HG03139 (cell line): ENCODE data around the gene TEAD2.

Experiments used
- ATAC-seq: cut with Tn5 transposase; IDR thresholded peaks from one replicate; pipeline ENCODE4 v1.9.1; 2021; ENCODE audit not compliant: unreplicated experiment

The TEAD2 gene

GRCh38 chr19:49348305-49349189 is 13.7 kb downstream of the TEAD2 start:
- ATAC-seq: no peak

- ATAC-seq: no peak
Observed at GRCh38 chr19:49347835-49348234, 14.4 kb downstream of the TEAD2 start.

- ATAC-seq: no peak
Observed at GRCh38 chr19:49347191-49347590, 15.0 kb downstream of the TEAD2 start.

- ATAC-seq: no peak
Observed at GRCh38 chr19:49344505-49345423, 17.5 kb downstream of the TEAD2 start.

GRCh38 chr19:49343123-49343522 is 19.1 kb downstream of the TEAD2 start:
- no peak for ATAC-seq

GRCh38 chr19:49342291-49342721 is 19.9 kb downstream of the TEAD2 start:
- ATAC-seq: no peak

- ATAC-seq: no peak
Observed at GRCh38 chr19:49340865-49341718, 21.1 kb downstream of the TEAD2 start.

- no peak for ATAC-seq
Observed at GRCh38 chr19:49340069-49340864, 21.9 kb downstream of the TEAD2 start.

- ATAC-seq: no peak
Observed at GRCh38 chr19:49339301-49340068, 22.7 kb downstream of the TEAD2 start.

- ATAC-seq: no peak
Observed at GRCh38 chr19:49338691-49339300, 23.4 kb downstream of the TEAD2 start.

- ATAC-seq: no peak
Observed at GRCh38 chr19:49338023-49338677, 24.1 kb downstream of the TEAD2 start.

GRCh38 chr19:49337267-49338022 is 24.8 kb downstream of the TEAD2 start:
- ATAC-seq: no peak

- no peak for ATAC-seq
Observed at GRCh38 chr19:49336482-49337266, 25.5 kb downstream of the TEAD2 start.

GRCh38 chr19:49335784-49336481 is 26.3 kb downstream of the TEAD2 start:
- no peak for ATAC-seq

- ATAC-seq: no peak
Observed at GRCh38 chr19:49335071-49335783, 27.0 kb downstream of the TEAD2 start, which contains the start of gene CD37. Gene CD37, plus strand, starts transcription at chr19:49335406. Its CDS starts 135 bp downstream, at chr19:49335541.
